Fibroblast of lung (primary cell): ENCODE data around the gene KASH5. TPM values are rescaled to one million over a fixed set of nuclear protein-coding genes. Genes with fewer than 3 reads are reported as not detected.

Experiments used
- DNase-seq, 2 donors: peaks; one replicate each; pipeline versions ENCODE4 v3.0.0 to v3.0.0-alpha.2; 2010; ENCODE audit warnings: low read depth in 2 of 2
- H2AFZ ChIP-seq: 2 replicates; pipeline ENCODE4 v1.5.1; 2012; ENCODE audit warnings: low read length, control low read depth, inconsistent platforms
- H3K27ac ChIP-seq: 2 replicates; pipeline ENCODE4 v1.5.1; 2011; ENCODE audit warnings: low read length, control low read depth; ENCODE audit not compliant: insufficient read depth
- H3K27me3 ChIP-seq: 2 replicates; pipeline ENCODE4 v1.5.1; 2011; ENCODE audit warnings: mild to moderate bottlenecking, low read length; ENCODE audit not compliant: control insufficient read depth, insufficient read depth
- H3K36me3 ChIP-seq: 2 replicates; pipeline ENCODE4 v1.5.1; 2011; ENCODE audit warnings: low read length; ENCODE audit not compliant: control insufficient read depth, insufficient read depth
- H3K4me1 ChIP-seq: 2 replicates; pipeline ENCODE4 v1.5.1; 2011; ENCODE audit warnings: low read length; ENCODE audit not compliant: control insufficient read depth, insufficient read depth; ENCODE audit errors: extremely low read depth
- H3K4me2 ChIP-seq: 2 replicates; pipeline ENCODE4 v1.5.1; 2011; ENCODE audit warnings: low read length, control low read depth; ENCODE audit not compliant: insufficient read depth; ENCODE audit errors: extremely low read depth
- H3K4me3 ChIP-seq, 4 experiments: fragments of 200-600 bp in 1 of 4; sonication (generic) in 1 of 4; replicated peaks in 1 of 4; 2 replicates each; pipeline ENCODE4 v1.5.1; 2011 to 2016; ENCODE audit warnings: low read length in 4 of 4, low read depth in 3 of 4, mild to moderate bottlenecking in 3 of 4, control low read depth in 2 of 4, inconsistent platforms in 1 of 4, mixed read lengths in 1 of 4; ENCODE audit not compliant: insufficient read depth in 1 of 4; ENCODE audit errors: control extremely low read depth in 1 of 4
- H3K79me2 ChIP-seq: 2 replicates; pipeline ENCODE4 v1.5.1; 2012; ENCODE audit warnings: mild to moderate bottlenecking, low read length, inconsistent platforms; ENCODE audit not compliant: control insufficient read depth, insufficient read depth
- H3K9ac ChIP-seq: 2 replicates; pipeline ENCODE4 v1.5.1; 2011; ENCODE audit warnings: mild to moderate bottlenecking, low read length, control low read depth; ENCODE audit not compliant: insufficient read depth
- H3K9me3 ChIP-seq: 2 replicates; pipeline ENCODE4 v1.5.1; 2012; ENCODE audit warnings: low read depth, low read length; ENCODE audit not compliant: control insufficient read depth, insufficient read depth
- H4K20me1 ChIP-seq: 2 replicates; pipeline ENCODE4 v1.5.1; 2011; ENCODE audit warnings: low read length; ENCODE audit not compliant: control insufficient read depth, insufficient read depth; ENCODE audit errors: extremely low read depth
- EZH2 ChIP-seq: IDR thresholded peaks from 2 replicates; pipeline ENCODE4 v1.5.1; 2012; ENCODE audit warnings: low read length, control low read depth, mild to moderate bottlenecking; ENCODE audit errors: missing control alignments
- polyA plus RNA-seq, 2 donors: library from polyadenylated mRNA; depleted of rRNA in 1 of 2; stranded (reverse) in 1 of 2; unstranded in 1 of 2; fragments of >200 nt; gene quantifications; 2 replicates each; pipeline ENCODE4 v1.2.1, GENCODE V29; 2011 to 2012; ENCODE audit warnings: missing spikeins in 1 of 2
- total RNA-seq: library from RNA; depleted of rRNA; stranded (reverse); fragments of >200 nt; gene quantifications from 2 replicates; pipeline ENCODE4 v1.2.1, GENCODE V29; 2014
- TF ChIP-seq, protein P1 (sequence below), 2 donors: IDR thresholded peaks in 1 of 2; conservative IDR thresholded peaks in 1 of 2; 1 replicate in 1 of 2; 2 replicates in 1 of 2; pipeline ENCODE4 v1.5.1; 2011 to 2012; ENCODE audit warnings: low read length in 2 of 2, control low read depth in 1 of 2, inconsistent platforms in 1 of 2, low read depth in 1 of 2, mild to moderate bottlenecking in 1 of 2

Gene KASH5
- total and polyA plus RNA-seq, 2 donors (not counting 1 experiment from before 2014, with no cell fraction given) = not detected

DNA sequence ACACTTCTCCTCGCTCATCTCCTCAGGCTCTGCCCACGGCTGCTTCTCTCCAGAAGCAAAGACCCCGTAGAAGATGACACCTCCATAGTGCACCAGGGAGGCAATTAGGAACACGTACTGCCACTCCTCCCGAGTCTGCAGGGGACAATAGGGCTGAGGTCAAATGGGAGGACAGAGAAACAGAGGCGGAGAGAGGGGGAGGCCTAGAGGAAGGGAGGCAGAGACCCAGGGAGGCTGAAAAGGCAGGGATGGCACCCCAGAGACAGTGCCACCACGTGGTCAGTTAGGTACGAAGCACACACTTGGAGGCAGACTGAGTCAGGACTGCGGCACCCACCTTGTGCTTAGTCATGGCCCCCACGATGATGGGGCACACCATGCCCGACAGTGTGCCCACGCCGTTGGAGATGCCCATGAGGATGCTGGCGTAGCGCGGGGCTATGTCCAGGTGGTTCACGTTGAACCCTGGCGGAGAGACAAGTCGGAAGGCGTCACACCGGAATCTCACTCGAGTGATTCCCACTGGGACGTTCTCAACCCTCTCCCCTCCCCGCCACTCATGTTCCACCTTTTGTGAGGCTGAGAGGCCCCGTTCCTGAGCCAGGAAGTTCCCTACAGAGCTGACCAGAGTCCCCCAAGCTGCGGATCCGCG lies 42.8 kb downstream of the KASH5 start:
- peaks cover 79% of the 10 kb centered on the region for H3K27me3 ChIP-seq
- H3K79me2 ChIP-seq = no peaks in the 10 kb centered on the region
- TF ChIP-seq, protein P1, sequence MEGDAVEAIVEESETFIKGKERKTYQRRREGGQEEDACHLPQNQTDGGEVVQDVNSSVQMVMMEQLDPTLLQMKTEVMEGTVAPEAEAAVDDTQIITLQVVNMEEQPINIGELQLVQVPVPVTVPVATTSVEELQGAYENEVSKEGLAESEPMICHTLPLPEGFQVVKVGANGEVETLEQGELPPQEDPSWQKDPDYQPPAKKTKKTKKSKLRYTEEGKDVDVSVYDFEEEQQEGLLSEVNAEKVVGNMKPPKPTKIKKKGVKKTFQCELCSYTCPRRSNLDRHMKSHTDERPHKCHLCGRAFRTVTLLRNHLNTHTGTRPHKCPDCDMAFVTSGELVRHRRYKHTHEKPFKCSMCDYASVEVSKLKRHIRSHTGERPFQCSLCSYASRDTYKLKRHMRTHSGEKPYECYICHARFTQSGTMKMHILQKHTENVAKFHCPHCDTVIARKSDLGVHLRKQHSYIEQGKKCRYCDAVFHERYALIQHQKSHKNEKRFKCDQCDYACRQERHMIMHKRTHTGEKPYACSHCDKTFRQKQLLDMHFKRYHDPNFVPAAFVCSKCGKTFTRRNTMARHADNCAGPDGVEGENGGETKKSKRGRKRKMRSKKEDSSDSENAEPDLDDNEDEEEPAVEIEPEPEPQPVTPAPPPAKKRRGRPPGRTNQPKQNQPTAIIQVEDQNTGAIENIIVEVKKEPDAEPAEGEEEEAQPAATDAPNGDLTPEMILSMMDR (conservative IDR thresholded peaks at IDR 0.05 in 1 of 2, IDR thresholded peaks at IDR 0.05 in 1 of 2; ENCODE audit: low read depth in 1 of 2, low read length in 2 of 2) = no peak
- TF ChIP-seq EZH2 = no peak
- H3K9me3 ChIP-seq = no peaks in the 10 kb centered on the region
- H3K4me2 ChIP-seq = no peak overlapping the region
- no peak overlapping the region for H3K9ac ChIP-seq
- H3K4me1 ChIP-seq = no peaks in the 10 kb centered on the region
- H3K36me3 ChIP-seq = no peaks in the 10 kb centered on the region
- no peak overlapping the region for H2AFZ ChIP-seq
- H3K27ac ChIP-seq = no peak overlapping the region
- no peak for DNase-seq
- H3K4me3 ChIP-seq = no peak overlapping the region
- H4K20me1 ChIP-seq = no peaks in the 10 kb centered on the region

DNA sequence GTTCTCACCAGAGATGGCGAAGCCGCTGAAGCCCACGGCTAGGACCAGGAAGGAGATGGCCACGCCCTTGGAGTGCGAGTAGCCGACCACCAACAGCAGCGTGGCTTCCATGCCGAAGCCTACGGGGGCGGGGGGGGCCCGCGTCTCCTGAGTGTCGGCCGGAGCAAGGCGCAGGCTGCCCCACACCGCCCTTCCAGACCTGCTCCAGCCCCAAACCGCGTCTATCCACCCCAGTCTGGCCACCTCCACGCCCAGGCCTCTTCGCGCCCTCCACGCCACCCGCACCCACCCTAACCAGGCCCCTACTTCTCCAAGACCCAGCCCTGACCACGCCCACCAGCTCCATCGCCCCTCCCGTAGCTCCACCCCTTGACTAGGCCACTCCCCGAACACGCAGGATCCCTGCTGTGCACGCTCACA lies 43.3 kb downstream of the KASH5 start:
- no peak overlapping the region for H2AFZ ChIP-seq
- H3K4me1 ChIP-seq = no peaks in the 10 kb centered on the region
- no peaks in the 10 kb centered on the region for H4K20me1 ChIP-seq
- peaks cover 80% of the 10 kb centered on the region for H3K27me3 ChIP-seq
- no peak overlapping the region for H3K27ac ChIP-seq
- H3K79me2 ChIP-seq = no peaks in the 10 kb centered on the region
- DNase-seq = no peak
- no peaks in the 10 kb centered on the region for H3K36me3 ChIP-seq
- no peak for TF ChIP-seq EZH2
- TF ChIP-seq, protein P1 (conservative IDR thresholded peaks at IDR 0.05 in 1 of 2, IDR thresholded peaks at IDR 0.05 in 1 of 2; ENCODE audit: low read depth in 1 of 2, low read length in 2 of 2) = no peak
- H3K4me2 ChIP-seq = no peak overlapping the region
- H3K9me3 ChIP-seq = no peaks in the 10 kb centered on the region
- H3K4me3 ChIP-seq = no peak overlapping the region
- no peak overlapping the region for H3K9ac ChIP-seq

DNA sequence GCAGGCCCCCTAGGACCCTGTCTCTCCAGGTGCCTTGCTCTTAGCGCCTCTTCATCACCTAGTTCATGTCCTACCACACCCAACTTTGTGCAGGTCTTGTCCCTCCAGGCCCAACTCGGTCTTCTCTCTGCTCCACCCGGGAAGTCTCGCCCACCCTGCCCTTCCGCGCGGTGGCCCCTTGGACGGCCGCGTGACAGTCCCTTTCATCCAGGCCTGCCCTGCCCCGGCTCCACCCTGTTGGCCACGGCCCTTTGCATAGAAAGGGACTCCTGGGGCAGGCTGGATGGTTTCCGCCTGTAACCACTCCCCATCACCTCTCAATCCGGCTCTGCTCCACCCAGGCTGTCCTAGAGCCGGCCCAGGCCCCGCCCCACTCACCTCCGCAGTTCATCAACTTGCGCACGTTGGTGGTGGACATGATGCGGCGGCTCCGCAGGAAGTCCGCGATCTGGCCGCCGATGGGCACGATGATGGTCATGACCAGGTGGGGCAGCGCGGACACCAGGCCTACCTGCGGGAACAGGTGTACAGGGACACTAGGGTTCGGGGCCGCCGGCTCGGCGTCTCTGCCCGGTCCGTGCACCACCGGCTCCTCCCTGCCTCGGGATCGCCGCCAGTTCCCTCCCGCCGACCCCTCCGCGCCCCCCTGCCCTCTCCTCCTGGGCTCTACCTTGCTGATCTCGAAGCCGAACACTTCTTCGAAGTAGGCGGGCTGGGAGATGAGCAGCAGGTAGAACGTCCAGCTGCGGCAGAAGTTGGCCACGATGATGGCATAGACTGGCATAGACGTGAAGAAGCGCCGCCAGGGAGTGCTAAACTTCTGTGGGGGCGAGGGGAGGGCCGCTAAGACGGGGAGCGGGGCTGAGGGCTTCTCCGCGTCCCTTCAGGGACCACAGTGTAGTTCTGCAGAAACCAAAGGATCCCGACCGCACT lies 44.4 kb downstream of the KASH5 start:
- Histone ChIP-seq H3K9me3 (no peaks in the 10 kb centered on the region), H2AFZ (no peak overlapping the region), H3K4me1 (no peaks in the 10 kb centered on the region), H4K20me1 (no peaks in the 10 kb centered on the region), H3K27me3 (peaks cover 74% of the 10 kb centered on the region), H3K9ac (no peak overlapping the region), H3K79me2 (no peaks in the 10 kb centered on the region), H3K36me3 (no peaks in the 10 kb centered on the region), H3K4me2 (no peak overlapping the region), H3K4me3 (no peak overlapping the region), H3K27ac (no peak overlapping the region)
- DNase-seq = no peak
- TF ChIP-seq, protein P1 (conservative IDR thresholded peaks at IDR 0.05 in 1 of 2, IDR thresholded peaks at IDR 0.05 in 1 of 2; ENCODE audit: low read depth in 1 of 2, low read length in 2 of 2) = no peak
- TF ChIP-seq EZH2 = no peak
